Naive thymus-derived CD8-positive, alpha-beta T cell (primary cell): Measurements from ENCODE around the gene GUCA1A. TPM values are rescaled to one million over a fixed set of nuclear protein-coding genes. Genes with fewer than 3 reads are reported as not detected.
A peak's percentile ranks its signal among the peaks of the same experiment; 100 is the strongest.

Experiments
- ATAC-seq, 2 donors: fragments of 150-1000 bp; cut with Tn5 transposase in 1 of 2; sonication (Bioruptor Pico), chemical (Tn5 transposase) in 1 of 2; 1 replicate in 1 of 2; 2 replicates in 1 of 2; pipeline ENCODE4 v1.10.0; 2021; ENCODE audit warnings: mild to moderate bottlenecking in 2 of 2, moderate library complexity in 2 of 2
- POLR2A ChIA-PET: fragments of 350-600 bp; sonication (Branson Sonifier 250); formaldehyde crosslinking; loops from one replicate; lab custom pipeline; 2021; ENCODE audit warnings: antibody characterized with exemption; lab: Charles Lee
- DNase-seq, 10 donors: peaks; one replicate each; pipeline versions ENCODE4 v3.0.0 to v3.0.0-alpha.2; 2020 to 2022
- H3K27ac Mint-ChIP-seq, 10 donors: one replicate each; pipeline ENCODE4 v1.8.0; 2020 to 2022; ENCODE audit warnings: mild to moderate bottlenecking in 10 of 10, mixed read lengths in 10 of 10, moderate library complexity in 4 of 10, inconsistent platforms in 1 of 10
- H3K27me3 Mint-ChIP-seq, 5 donors: one replicate each; pipeline ENCODE4 v1.8.0; 2021 to 2022; ENCODE audit warnings: mixed read lengths in 5 of 5
- H3K36me3 Mint-ChIP-seq, 3 donors: one replicate each; pipeline ENCODE4 v1.8.0; 2020 to 2022; ENCODE audit warnings: mixed read lengths in 3 of 3, mild to moderate bottlenecking in 2 of 3, inconsistent platforms in 1 of 3
- H3K4me1 Mint-ChIP-seq, 4 donors: one replicate each; pipeline ENCODE4 v1.8.0; 2021 to 2022; ENCODE audit warnings: mixed read lengths in 4 of 4
- H3K4me3 Mint-ChIP-seq, 10 donors: one replicate each; pipeline ENCODE4 v1.8.0; 2020 to 2022; ENCODE audit warnings: mild to moderate bottlenecking in 10 of 10, mixed read lengths in 10 of 10, moderate library complexity in 6 of 10, inconsistent platforms in 1 of 10
- H3K9me3 Mint-ChIP-seq, 9 donors: one replicate each; pipeline ENCODE4 v1.8.0; 2020 to 2022; ENCODE audit warnings: mixed read lengths in 9 of 9, mild to moderate bottlenecking in 3 of 9, inconsistent platforms in 1 of 9, moderate library complexity in 1 of 9
- polyA plus RNA-seq, 3 donors: library from polyadenylated mRNA; unstranded; fragments of 300-500 nt; fragmentation: Illumina TruSeq; gene quantifications; one replicate each; pipeline ENCODE4 v1.2.3, GENCODE V29; 2021
- total RNA-seq, 8 experiments: library from RNA in 2 of 8; stranded (reverse) in 2 of 8; gene quantifications; one replicate each; pipeline ENCODE4 v1.2.3 and lab custom pipeline; 2021 to 2026

Gene GUCA1A
- total RNA-seq = not detected
- polyA plus RNA-seq = not detected
- 0 to 0.07 (median 0) reads per million in 6 experiments for total RNA-seq (lab: John Stamatoyannopoulos, UW)

DNA sequence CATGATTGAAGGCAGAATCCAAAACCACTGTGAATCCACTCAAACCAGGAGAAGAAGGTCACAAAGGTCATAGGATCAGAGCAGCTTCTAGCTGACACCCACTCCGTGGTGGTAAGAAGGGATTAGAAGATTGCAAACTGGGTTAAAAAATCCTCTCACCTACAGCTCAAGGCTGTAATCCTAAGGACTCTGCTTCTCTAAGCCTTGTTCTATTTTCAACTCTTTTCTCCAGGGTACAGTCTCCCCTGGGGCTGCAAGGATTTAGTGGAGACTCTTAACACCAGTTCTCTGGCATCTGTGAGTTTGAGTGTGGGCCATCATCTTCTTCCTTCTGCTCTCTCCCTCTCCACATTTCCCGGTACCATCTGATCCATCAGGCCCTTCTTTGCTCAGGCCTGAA lies at the start of gene GUCA1A:
GUCA1A (plus strand) TSS at position 264 of the 400 bp plus-strand sequence. CDS start 250 bp downstream, outside the sequence.
- POLR2A ChIA-PET = no interaction called here
- Mint-ChIP-seq H3K4me3 (no peak within 1 kb of the TSS), H3K36me3 (no peaks in the 10 kb centered on the region), H3K9me3 (no peaks in the 10 kb centered on the region), H3K27ac (peak within 1 kb of the TSS in 1 of 10 donors; percentile 58), H3K27me3 (peaks cover 0 to 6% (median 2%) of the 10 kb centered on the region in 5 donors), H3K4me1 (peaks cover 0 to 4% (median 3%) of the 10 kb centered on the region in 4 donors)
- ATAC-seq (no peak), DNase-seq (no peak)

GRCh38 chr6:42123379-42124103 lies 49.6 kb upstream of the GUCA1A start:
- POLR2A ChIA-PET = no interaction called here
- Mint-ChIP-seq H3K9me3 (no peaks in the 10 kb centered on the region), H3K36me3 (no peaks in the 10 kb centered on the region), H3K27me3 (no peaks in the 10 kb centered on the region), H3K4me3 (no peak overlapping the region), H3K4me1 (peaks cover 0 to 2% (median 0%) of the 10 kb centered on the region in 4 donors), H3K27ac (peak overlapping the region in 1 of 10 donors; percentile 92)
- no peak for DNase-seq
- ATAC-seq = no peak

GRCh38 chr6:42124223-42124836 lies 48.8 kb upstream of the GUCA1A start:
- no peak for ATAC-seq
- Mint-ChIP-seq H3K4me1 (peaks cover 0 to 2% (median 0%) of the 10 kb centered on the region in 4 donors), H3K27me3 (no peaks in the 10 kb centered on the region), H3K4me3 (no peak overlapping the region), H3K9me3 (no peaks in the 10 kb centered on the region), H3K27ac (no peak overlapping the region), H3K36me3 (no peaks in the 10 kb centered on the region)
- no peak for DNase-seq
- POLR2A ChIA-PET = no interaction called here

DNA sequence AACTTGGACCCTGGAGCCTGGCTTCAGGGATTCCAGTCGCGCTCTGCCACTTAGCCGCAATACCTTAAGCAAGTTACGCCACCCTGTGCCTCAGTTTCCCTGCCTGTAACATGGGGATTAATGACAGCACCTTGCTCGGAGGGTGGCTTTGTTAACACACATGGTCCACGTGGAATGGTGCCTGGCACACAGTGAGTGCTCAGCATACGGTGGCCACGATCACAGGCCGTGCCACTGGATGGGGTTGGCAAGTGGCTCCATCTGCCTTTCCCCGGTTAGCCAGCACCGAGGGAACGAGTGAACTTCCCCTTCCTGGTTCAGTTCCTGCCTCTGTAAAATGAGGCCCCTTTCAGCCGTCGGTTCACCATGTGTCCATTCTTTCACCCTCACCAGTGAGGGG lies 47.9 kb upstream of the GUCA1A start:
- Mint-ChIP-seq H3K4me3 (no peak overlapping the region), H3K27ac (no peak overlapping the region), H3K4me1 (peaks cover 0 to 2% (median 0%) of the 10 kb centered on the region in 4 donors), H3K27me3 (no peaks in the 10 kb centered on the region), H3K36me3 (no peaks in the 10 kb centered on the region), H3K9me3 (no peaks in the 10 kb centered on the region)
- ATAC-seq (no peak), DNase-seq (no peak)
- POLR2A ChIA-PET = no interaction called here

DNA sequence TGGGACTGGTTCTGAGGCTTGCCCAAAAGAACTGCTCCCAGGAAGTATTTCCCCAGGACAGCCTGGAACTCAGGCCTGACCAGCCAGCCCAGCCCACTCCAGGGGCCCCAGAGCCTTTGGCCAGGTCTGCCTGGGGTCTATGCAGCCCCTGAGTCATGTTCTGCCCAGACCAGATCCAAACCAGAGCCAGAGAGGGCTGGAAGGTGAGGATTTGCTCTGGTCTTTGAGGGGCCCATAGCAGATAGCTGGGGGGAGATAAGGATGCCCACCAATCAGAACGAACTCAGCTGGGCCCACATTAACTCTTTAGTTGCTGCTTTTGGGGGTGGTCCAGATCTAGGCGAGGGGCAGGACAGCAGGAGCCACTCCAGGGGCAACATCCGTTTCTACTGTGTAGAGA lies 47.5 kb upstream of the GUCA1A start:
- ATAC-seq (no peak), DNase-seq (no peak)
- H3K27me3 Mint-ChIP-seq = no peaks in the 10 kb centered on the region
- no peaks in the 10 kb centered on the region for H3K36me3 Mint-ChIP-seq
- H3K27ac Mint-ChIP-seq = no peak overlapping the region
- no peak overlapping the region for H3K4me3 Mint-ChIP-seq
- no peaks in the 10 kb centered on the region for H3K9me3 Mint-ChIP-seq
- H3K4me1 Mint-ChIP-seq = peaks cover 0 to 2% (median 0%) of the 10 kb centered on the region in 4 donors
- POLR2A ChIA-PET = no interaction called here

DNA sequence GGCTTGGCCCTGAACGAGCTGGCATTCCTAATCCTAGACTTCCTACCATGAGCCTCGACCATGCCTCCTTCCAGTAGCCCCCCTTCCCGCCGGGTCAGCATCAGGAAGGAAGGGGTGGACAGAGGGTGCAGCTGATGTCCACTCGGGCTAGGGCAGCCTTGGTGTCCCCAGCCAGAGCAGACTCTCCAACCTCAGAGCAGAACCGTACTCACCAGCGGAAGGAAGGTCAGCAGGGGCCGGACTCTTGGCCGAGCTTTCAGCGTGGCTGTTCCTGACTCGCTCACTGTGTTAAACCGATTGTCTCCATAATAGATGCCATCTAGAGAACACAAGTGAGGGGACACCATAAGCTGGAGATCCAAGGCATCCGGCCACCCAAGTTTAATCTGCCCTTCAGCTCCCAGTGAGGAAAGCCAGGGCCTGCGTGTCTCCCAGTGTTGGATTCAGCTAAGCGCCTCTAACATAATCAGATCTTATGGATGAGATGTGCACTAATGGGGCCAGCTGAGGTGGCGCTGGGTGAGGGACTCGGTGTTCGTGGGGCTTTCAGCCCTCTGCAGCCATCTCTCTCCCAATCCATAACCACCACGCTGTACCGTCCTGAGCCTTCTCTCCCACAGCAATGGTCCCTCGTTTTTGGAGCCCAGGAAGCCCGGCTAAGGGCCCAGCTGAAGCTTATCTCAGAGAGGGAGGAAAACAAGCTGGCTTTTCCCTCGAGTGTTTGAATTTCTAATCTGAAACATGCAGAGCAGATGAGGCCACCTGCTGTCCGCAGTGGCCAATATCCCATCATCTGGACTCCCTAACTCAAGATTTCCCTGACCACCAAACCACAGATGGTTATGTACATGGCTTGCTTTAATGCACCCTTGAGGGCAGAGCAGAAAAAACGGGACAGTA lies 44.5 kb upstream of the GUCA1A start:
- H3K4me1 Mint-ChIP-seq = peaks cover 0 to 2% (median 0%) of the 10 kb centered on the region in 4 donors
- H3K9me3 Mint-ChIP-seq = no peaks in the 10 kb centered on the region
- ATAC-seq (no peak), DNase-seq (no peak)
- POLR2A ChIA-PET = no interaction called here
- H3K36me3 Mint-ChIP-seq = no peaks in the 10 kb centered on the region
- H3K27ac Mint-ChIP-seq = no peak overlapping the region
- no peak overlapping the region for H3K4me3 Mint-ChIP-seq
- H3K27me3 Mint-ChIP-seq = peaks cover 0 to 3% (median 0%) of the 10 kb centered on the region in 5 donors

DNA sequence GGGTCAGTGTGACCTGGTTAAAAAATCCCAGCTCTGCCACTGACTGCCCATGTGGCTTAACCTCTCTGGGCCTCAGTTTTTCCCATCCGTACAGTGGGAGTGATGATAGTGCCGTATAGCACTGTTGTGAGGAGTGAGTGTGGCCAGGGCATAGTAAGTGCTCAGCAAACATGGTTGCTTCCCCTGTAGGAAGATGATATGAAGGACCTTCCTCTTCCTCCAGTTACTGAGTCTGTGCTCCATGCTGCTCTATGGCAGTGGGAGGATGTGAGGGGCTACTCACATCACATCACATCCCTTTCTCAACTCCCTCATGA lies 43.8 kb upstream of the GUCA1A start:
- POLR2A ChIA-PET = no interaction called here
- ATAC-seq = no peak
- Mint-ChIP-seq H3K4me3 (no peak overlapping the region), H3K4me1 (peaks cover 0 to 2% (median 0%) of the 10 kb centered on the region in 4 donors), H3K27ac (no peak overlapping the region), H3K9me3 (no peaks in the 10 kb centered on the region), H3K27me3 (peaks cover 0 to 3% (median 0%) of the 10 kb centered on the region in 5 donors), H3K36me3 (no peaks in the 10 kb centered on the region)
- no peak for DNase-seq

GRCh38 chr6:42131531-42131930 lies 41.6 kb upstream of the GUCA1A start:
- Mint-ChIP-seq H3K27me3 (peaks cover 0 to 3% (median 0%) of the 10 kb centered on the region in 5 donors), H3K4me1 (peaks cover 2 to 4% (median 3%) of the 10 kb centered on the region in 4 donors), H3K36me3 (no peaks in the 10 kb centered on the region), H3K27ac (peak overlapping the region in 1 of 10 donors; percentile 84), H3K4me3 (no peak overlapping the region), H3K9me3 (no peaks in the 10 kb centered on the region)
- no peak for DNase-seq
- ATAC-seq = no peak
- POLR2A ChIA-PET = no interaction called here

DNA sequence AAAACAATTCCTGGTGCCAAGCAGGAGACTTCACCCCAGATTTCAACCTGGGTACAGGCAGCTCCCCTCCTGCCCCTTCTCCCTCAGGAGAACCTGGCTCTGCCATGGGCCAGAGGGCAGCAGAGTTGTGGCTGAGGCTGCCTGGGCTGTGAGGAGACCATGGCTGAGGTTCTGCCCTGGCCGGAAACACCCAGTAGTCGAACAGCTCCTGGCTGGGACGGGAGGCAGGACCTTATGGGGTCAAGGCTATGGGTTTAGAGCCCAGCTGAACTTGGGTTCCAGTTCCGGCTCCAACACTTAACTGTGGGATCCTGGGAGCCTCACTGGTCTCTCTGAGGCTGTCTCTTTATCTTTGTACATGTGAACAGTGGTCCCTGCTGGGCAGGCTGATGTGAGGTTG lies 39.2 kb upstream of the GUCA1A start:
- Mint-ChIP-seq H3K4me1 (peaks cover 4 to 10% (median 8%) of the 10 kb centered on the region in 4 donors), H3K27ac (no peak overlapping the region), H3K9me3 (no peaks in the 10 kb centered on the region), H3K4me3 (no peak overlapping the region), H3K27me3 (peaks cover 0 to 3% (median 0%) of the 10 kb centered on the region in 5 donors), H3K36me3 (no peaks in the 10 kb centered on the region)
- ATAC-seq = no peak
- DNase-seq = no peak
- POLR2A ChIA-PET = no interaction called here

DNA sequence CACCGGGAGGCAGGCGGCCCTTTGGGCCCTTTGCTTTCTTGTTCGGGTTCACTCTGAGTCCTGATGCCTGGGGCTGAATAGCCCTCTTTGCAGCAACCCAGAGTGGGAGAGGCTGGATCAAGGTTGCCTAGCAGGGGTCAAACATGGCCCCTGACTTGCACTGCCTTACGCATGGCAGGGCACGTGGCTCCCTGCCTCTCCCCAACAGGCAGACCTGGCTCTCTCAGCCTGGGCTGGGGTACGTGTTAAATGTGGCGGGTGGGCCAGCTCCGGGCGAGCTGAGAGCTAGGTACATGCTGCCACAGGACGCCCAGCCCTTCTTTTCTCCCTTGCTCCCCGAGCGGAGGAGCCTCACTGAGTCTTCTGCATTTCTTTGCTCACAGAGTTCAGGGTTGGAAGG lies 38.0 kb upstream of the GUCA1A start:
- Mint-ChIP-seq H3K4me1 (peaks cover 4 to 11% (median 10%) of the 10 kb centered on the region in 4 donors), H3K27ac (no peak overlapping the region), H3K4me3 (no peak overlapping the region), H3K9me3 (no peaks in the 10 kb centered on the region), H3K36me3 (no peaks in the 10 kb centered on the region), H3K27me3 (peaks cover 0 to 3% (median 0%) of the 10 kb centered on the region in 5 donors)
- no peak for DNase-seq
- no peak for ATAC-seq
- POLR2A ChIA-PET = interaction anchor here (0.7 kb wide), 1 partner anchor 349 kb away, joined by 4 read pairs; no protein-coding TSS in a partner anchor

GRCh38 chr6:42135722-42136121 lies 37.4 kb upstream of the GUCA1A start:
- H3K27ac Mint-ChIP-seq = no peak overlapping the region

DNA sequence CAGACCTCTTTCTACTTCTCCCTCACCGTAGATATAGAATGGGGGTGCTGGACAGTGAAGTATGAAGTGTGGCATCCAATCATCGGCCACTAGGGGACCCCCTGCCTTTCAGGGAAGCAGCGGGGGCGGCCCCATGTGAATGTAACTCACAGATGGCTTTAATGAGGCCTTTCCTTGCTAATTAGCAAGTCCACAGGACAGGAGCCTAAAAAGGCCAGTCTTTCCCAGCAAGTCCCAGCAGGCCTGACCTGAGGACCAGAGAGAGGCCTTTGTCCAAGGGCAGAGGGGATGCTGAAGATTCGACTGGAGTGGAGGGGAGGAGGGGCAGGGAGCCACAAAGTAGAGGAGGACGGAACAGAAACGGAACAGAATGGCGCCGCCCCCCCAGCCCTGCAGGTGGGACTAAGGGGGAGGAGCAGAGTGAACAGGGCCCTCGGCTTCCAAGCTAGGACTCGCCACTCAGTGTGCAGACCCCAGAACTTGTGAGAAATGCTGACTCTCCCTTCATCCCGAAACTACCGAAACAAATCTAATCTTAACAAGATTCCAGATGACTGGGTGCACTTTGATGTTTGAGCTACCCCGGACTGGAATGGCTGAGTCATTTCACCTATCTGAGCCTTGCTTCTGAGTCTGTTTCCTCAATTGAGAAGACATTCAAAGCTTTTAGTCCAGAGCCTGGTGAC lies 36.5 kb upstream of the GUCA1A start:
- ATAC-seq = peak; percentile 68 to 77
- peaks cover 4 to 17% (median 10%) of the 10 kb centered on the region in 4 donors for H3K4me1 Mint-ChIP-seq
- POLR2A ChIA-PET = interaction anchor here (0.6 kb wide), 2 partner anchors 87 to 241 kb away, joined by 3 to 5 read pairs; no protein-coding TSS in a partner anchor

More at GRCh38 chr6:42135722-42136121, 37.4 kb upstream of the GUCA1A start:
- POLR2A ChIA-PET = no interaction called here
- Mint-ChIP-seq H3K9me3 (no peaks in the 10 kb centered on the region), H3K4me3 (no peak overlapping the region), H3K27me3 (peaks cover 0 to 3% (median 2%) of the 10 kb centered on the region in 5 donors), H3K36me3 (no peaks in the 10 kb centered on the region), H3K4me1 (peaks cover 4 to 16% (median 10%) of the 10 kb centered on the region in 4 donors)
- no peak for DNase-seq
- no peak for ATAC-seq

More for the DNA sequence above, 36.5 kb upstream of the GUCA1A start:
- Mint-ChIP-seq H3K4me3 (peak overlapping the region in 9 of 10 donors; percentile 26 to 80 (median 70)), H3K9me3 (no peaks in the 10 kb centered on the region), H3K27me3 (peaks cover 4 to 11% (median 8%) of the 10 kb centered on the region in 5 donors), H3K27ac (peak overlapping the region in 3 of 10 donors; percentile 20 to 87 (median 86)), H3K36me3 (no peaks in the 10 kb centered on the region)
- peak in 6 of 10 donors; percentile 5 to 40 (median 20) for DNase-seq
